Adrenal gland (tissue), 5 donors: Measurements from ENCODE around the gene GRAMD1B.

Source experiments
- CTCF ChIP-seq, 6 experiments: fragments of 450-650 bp in 4 of 6; fragments of 200-600 bp in 2 of 6; sonication (generic) in 1 of 6; IDR thresholded peaks; 1 replicate in 5 of 6; 2 replicates in 1 of 6; pipeline versions ENCODE4 v1.5.1 to v1.8.0; 2016 to 2021; ENCODE audit warnings: antibody characterized with exemption in 6 of 6, mild to moderate bottlenecking in 2 of 6, moderate library complexity in 1 of 6
- POLR2A ChIP-seq, 2 donors: fragments of 450-650 bp; IDR thresholded peaks; one replicate each; pipeline ENCODE4 v1.6.1; 2017; ENCODE audit warnings: antibody characterized with exemption in 2 of 2, mild to moderate bottlenecking in 2 of 2, moderate library complexity in 1 of 2
- donor health status: DM: no; HTN: no; CAD: no.

GRCh38 chr11:123576082-123576481, 146.0 kb downstream of the GRAMD1B start:
- TF ChIP-seq POLR2A (IDR thresholded peaks at IDR 0.05) (no peak), CTCF (IDR thresholded peaks at IDR 0.05) (no peak)
